Measurements from ENCODE around the gene UBA1. TPM values are rescaled to one million over a fixed set of nuclear protein-coding genes. Genes with fewer than 3 reads are reported as not detected.
A peak's percentile ranks its signal among the peaks of the same experiment; 100 is the strongest.

UBA1 gene
- polyA plus RNA-seq, 1 donor (not counting 4 experiments of a cell fraction or from before 2014, with no cell fraction given), result 236 TPM

DNA sequence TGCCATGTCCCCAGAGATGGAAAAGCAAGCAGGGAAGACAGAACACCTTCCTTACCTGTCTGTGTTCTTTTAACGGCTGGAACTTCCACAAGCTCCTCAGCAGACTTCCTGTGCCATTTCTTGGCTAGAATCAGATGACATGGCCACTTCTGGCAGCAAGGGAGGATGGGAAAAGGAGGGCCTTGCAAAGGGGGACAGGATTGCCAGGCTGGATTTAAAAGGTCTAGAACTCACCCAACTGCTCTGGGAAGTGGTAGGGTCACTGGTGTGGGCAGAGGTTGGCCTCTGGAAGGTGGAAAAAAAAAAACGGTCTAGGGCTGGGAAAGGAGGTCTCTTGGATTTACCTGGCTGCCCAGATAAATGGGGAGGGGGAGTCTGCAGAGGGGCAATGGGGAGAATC is 37.5 kb downstream of the UBA1 start:
- no peaks in the 10 kb centered on the region for H3K27me3 ChIP-seq (ENCODE audit: control insufficient read depth, extremely low read depth, insufficient read depth, low read length)
- no peaks in the 10 kb centered on the region for H3K9me3 ChIP-seq (ENCODE audit: control insufficient read depth, low read depth, low read length)
- peaks cover 10 to 19% of the 10 kb centered on the region in 2 experiments for H3K36me3 ChIP-seq (ENCODE audit: control insufficient read depth in 2 of 2, extremely low read depth in 1 of 2, insufficient read depth in 2 of 2, low read length in 2 of 2)
- no peaks in the 10 kb centered on the region for H3K9me1 ChIP-seq (ENCODE audit: control insufficient read depth, extremely low read depth, insufficient read depth, low read length)
- peaks cover 10% of the 10 kb centered on the region for H3K79me2 ChIP-seq (ENCODE audit: control insufficient read depth, insufficient read depth, low read length)
- H3K9ac ChIP-seq (ENCODE audit: control insufficient read depth, extremely low read depth, insufficient read depth, low read length), result no peak overlapping the region
- H3K4me1 ChIP-seq (ENCODE audit: control insufficient read depth, extremely low read depth, insufficient read depth, low read length), result peaks cover 5% of the 10 kb centered on the region
- no peak for DNase-seq (ENCODE audit: low read depth, low spot score)
- TF ChIP-seq EZH2 (IDR thresholded peaks at IDR 0.05; ENCODE audit: low read length), result no peak
- TF ChIP-seq, protein P1, sequence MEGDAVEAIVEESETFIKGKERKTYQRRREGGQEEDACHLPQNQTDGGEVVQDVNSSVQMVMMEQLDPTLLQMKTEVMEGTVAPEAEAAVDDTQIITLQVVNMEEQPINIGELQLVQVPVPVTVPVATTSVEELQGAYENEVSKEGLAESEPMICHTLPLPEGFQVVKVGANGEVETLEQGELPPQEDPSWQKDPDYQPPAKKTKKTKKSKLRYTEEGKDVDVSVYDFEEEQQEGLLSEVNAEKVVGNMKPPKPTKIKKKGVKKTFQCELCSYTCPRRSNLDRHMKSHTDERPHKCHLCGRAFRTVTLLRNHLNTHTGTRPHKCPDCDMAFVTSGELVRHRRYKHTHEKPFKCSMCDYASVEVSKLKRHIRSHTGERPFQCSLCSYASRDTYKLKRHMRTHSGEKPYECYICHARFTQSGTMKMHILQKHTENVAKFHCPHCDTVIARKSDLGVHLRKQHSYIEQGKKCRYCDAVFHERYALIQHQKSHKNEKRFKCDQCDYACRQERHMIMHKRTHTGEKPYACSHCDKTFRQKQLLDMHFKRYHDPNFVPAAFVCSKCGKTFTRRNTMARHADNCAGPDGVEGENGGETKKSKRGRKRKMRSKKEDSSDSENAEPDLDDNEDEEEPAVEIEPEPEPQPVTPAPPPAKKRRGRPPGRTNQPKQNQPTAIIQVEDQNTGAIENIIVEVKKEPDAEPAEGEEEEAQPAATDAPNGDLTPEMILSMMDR (optimal IDR thresholded peaks at IDR 0.05 in 1 of 3, IDR thresholded peaks at IDR 0.05 in 1 of 3, conservative IDR thresholded peaks at IDR 0.05 in 1 of 3; ENCODE audit: extremely low read depth in 1 of 3, insufficient read depth in 2 of 3, low read length in 3 of 3), result no peak
- no peaks in the 10 kb centered on the region for H4K20me1 ChIP-seq (ENCODE audit: control insufficient read depth, extremely low read depth, insufficient read depth, low read length)
- dilution Hi-C loops (cut with MboI; ENCODE audit: extremely low pct_ligation_motif_present, low sequenced_read_pairs), result no loop called here
- H2AFZ ChIP-seq (ENCODE audit: control insufficient read depth, low read length), result no peak overlapping the region
- no peak overlapping the region for H3K27ac ChIP-seq (ENCODE audit: control insufficient read depth, insufficient read depth, low read length)
- no peak overlapping the region for H3K4me3 ChIP-seq (ENCODE audit: control insufficient read depth in 2 of 3, extremely low read depth in 1 of 3, insufficient read depth in 2 of 3, low read depth in 1 of 3, low read length in 3 of 3)
- no peak overlapping the region for H3K4me2 ChIP-seq (ENCODE audit: control insufficient read depth, extremely low read depth, insufficient read depth, low read depth, low read length)
- FAIRE-seq, result no peak

DNA sequence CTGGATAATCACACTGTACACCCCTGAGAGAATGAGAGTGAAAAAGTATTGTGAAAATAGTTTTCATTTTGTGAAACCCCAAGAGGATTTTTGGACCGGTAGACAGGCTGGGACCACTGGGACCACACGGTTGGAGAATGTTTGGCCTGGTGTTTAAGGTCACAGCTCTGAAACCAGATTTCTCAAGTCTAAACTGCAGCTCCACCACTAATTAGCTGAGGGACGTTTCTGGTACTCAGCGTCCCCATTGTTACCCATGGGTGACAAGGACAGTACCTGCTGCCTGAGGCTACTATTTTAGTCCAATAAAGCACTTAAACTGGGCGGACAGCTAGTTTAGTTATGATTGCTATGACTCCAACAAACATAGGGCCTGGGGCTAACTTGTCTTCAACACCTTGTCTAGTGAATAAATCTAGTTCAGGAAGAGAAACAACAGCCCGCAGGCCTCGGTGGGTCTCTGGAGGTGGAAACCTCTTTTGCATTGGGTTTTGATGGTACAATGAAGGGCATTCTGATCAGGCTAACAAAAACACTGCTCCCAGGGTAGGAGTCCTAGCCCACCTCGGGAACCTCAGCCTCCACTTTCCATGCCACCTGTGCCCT is 38.7 kb downstream of the UBA1 start:
- Histone ChIP-seq H3K27me3 (ENCODE audit: control insufficient read depth, extremely low read depth, insufficient read depth, low read length) (no peaks in the 10 kb centered on the region), H2AFZ (ENCODE audit: control insufficient read depth, low read length) (no peak overlapping the region), H3K4me1 (ENCODE audit: control insufficient read depth, extremely low read depth, insufficient read depth, low read length) (peaks cover 5% of the 10 kb centered on the region), H3K36me3 (ENCODE audit: control insufficient read depth in 2 of 2, extremely low read depth in 1 of 2, insufficient read depth in 2 of 2, low read length in 2 of 2) (peaks cover 5 to 10% of the 10 kb centered on the region in 2 experiments), H3K27ac (ENCODE audit: control insufficient read depth, insufficient read depth, low read length) (peak overlapping the region; percentile 85), H4K20me1 (ENCODE audit: control insufficient read depth, extremely low read depth, insufficient read depth, low read length) (no peaks in the 10 kb centered on the region), H3K4me3 (ENCODE audit: control insufficient read depth in 2 of 3, extremely low read depth in 1 of 3, insufficient read depth in 2 of 3, low read depth in 1 of 3, low read length in 3 of 3) (peak overlapping the region; percentile 42 to 59 (median 58)), H3K79me2 (ENCODE audit: control insufficient read depth, insufficient read depth, low read length) (peaks cover 10% of the 10 kb centered on the region), H3K9me1 (ENCODE audit: control insufficient read depth, extremely low read depth, insufficient read depth, low read length) (no peaks in the 10 kb centered on the region), H3K4me2 (ENCODE audit: control insufficient read depth, extremely low read depth, insufficient read depth, low read depth, low read length) (peak overlapping the region; percentile 72), H3K9me3 (ENCODE audit: control insufficient read depth, low read depth, low read length) (no peaks in the 10 kb centered on the region), H3K9ac (ENCODE audit: control insufficient read depth, extremely low read depth, insufficient read depth, low read length) (peak overlapping the region; percentile 93)
- FAIRE-seq, result no peak
- dilution Hi-C loops (cut with MboI; ENCODE audit: extremely low pct_ligation_motif_present, low sequenced_read_pairs), result no loop called here
- DNase-seq (ENCODE audit: low read depth, low spot score), result no peak
- TF ChIP-seq, protein P1 (optimal IDR thresholded peaks at IDR 0.05 in 1 of 3, IDR thresholded peaks at IDR 0.05 in 1 of 3, conservative IDR thresholded peaks at IDR 0.05 in 1 of 3; ENCODE audit: extremely low read depth in 1 of 3, insufficient read depth in 2 of 3, low read length in 3 of 3), result no peak
- no peak for TF ChIP-seq EZH2 (IDR thresholded peaks at IDR 0.05; ENCODE audit: low read length)
